Endothelial cell of umbilical vein (primary cell): ENCODE data around the gene RAB7B.

Experiments
- EZH2 ChIP-seq: IDR thresholded peaks from 2 replicates; pipeline ENCODE4 v1.6.1; 2012; ENCODE audit warnings: borderline replicate concordance, low read depth, mild to moderate bottlenecking, moderate library complexity, low read length, inconsistent platforms; ENCODE audit not compliant: severe bottlenecking
- FOS ChIP-seq: IDR thresholded peaks from 2 replicates; pipeline ENCODE4 v1.6.1; 2011; ENCODE audit warnings: mild to moderate bottlenecking, low read length, moderate library complexity, borderline replicate concordance; ENCODE audit not compliant: insufficient read depth
- GATA2 ChIP-seq: IDR thresholded peaks from 2 replicates; pipeline ENCODE4 v1.7.0; 2011; ENCODE audit warnings: low read depth, mild to moderate bottlenecking, moderate library complexity, mixed read lengths, low read length; ENCODE audit not compliant: insufficient read length, insufficient read depth
- JUN ChIP-seq: IDR thresholded peaks from 2 replicates; pipeline ENCODE4 v1.6.1; 2011; ENCODE audit warnings: borderline replicate concordance, low read depth; ENCODE audit not compliant: insufficient read length, insufficient read depth
- POLR2A ChIP-seq: IDR thresholded peaks from 2 replicates; pipeline ENCODE4 v1.6.1; 2012; ENCODE audit warnings: low read depth, mild to moderate bottlenecking, control low read depth, low read length
- POLR2AphosphoS5 ChIP-seq: IDR thresholded peaks from 2 replicates; pipeline ENCODE4 v1.6.1; 2012; ENCODE audit warnings: low read depth, mild to moderate bottlenecking, control low read depth, low read length, moderate library complexity; ENCODE audit not compliant: insufficient read depth
- TF ChIP-seq, protein P1 (sequence below), 2 donors: IDR thresholded peaks; 1 replicate in 1 of 2; 2 replicates in 1 of 2; pipeline ENCODE4 v1.5.1; 2011; ENCODE audit warnings: low read length in 2 of 2, mild to moderate bottlenecking in 2 of 2, moderate library complexity in 2 of 2, control low read depth in 1 of 2, inconsistent platforms in 1 of 2, low read depth in 1 of 2; ENCODE audit not compliant: insufficient read depth in 1 of 2; ENCODE audit errors: extremely low read depth in 1 of 2
- TF ChIP-seq, protein P2 (sequence below): IDR thresholded peaks from 2 replicates; pipeline ENCODE4 v1.6.1; 2011; ENCODE audit not compliant: insufficient read depth, insufficient read length

DNA sequence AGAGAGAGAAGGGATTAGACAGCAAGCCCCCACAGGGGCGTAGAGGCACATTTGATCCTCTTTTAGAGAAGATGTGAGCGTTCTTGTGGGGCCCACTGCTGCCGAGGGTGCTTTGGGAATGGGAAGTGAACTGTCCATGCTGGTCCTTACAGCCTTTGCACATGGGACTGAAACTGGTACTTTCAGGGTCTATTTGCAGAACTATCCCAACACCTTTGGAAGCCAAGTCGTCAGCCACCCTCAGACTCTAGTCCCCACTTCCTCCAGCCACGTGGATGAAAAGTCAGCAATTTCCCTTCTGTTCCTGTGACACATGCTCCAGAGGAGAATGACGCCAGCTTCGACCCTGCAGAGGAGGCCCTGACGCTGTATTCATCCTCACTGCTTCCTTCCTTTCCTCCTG lies 2.6 kb upstream of the RAB7B start:
- no peak for TF ChIP-seq POLR2A
- TF ChIP-seq, protein P1, sequence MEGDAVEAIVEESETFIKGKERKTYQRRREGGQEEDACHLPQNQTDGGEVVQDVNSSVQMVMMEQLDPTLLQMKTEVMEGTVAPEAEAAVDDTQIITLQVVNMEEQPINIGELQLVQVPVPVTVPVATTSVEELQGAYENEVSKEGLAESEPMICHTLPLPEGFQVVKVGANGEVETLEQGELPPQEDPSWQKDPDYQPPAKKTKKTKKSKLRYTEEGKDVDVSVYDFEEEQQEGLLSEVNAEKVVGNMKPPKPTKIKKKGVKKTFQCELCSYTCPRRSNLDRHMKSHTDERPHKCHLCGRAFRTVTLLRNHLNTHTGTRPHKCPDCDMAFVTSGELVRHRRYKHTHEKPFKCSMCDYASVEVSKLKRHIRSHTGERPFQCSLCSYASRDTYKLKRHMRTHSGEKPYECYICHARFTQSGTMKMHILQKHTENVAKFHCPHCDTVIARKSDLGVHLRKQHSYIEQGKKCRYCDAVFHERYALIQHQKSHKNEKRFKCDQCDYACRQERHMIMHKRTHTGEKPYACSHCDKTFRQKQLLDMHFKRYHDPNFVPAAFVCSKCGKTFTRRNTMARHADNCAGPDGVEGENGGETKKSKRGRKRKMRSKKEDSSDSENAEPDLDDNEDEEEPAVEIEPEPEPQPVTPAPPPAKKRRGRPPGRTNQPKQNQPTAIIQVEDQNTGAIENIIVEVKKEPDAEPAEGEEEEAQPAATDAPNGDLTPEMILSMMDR (IDR thresholded peaks at IDR 0.05; ENCODE audit: extremely low read depth in 1 of 2, insufficient read depth in 1 of 2, low read depth in 1 of 2, low read length in 2 of 2): no peak
- TF ChIP-seq EZH2: no peak
- TF ChIP-seq JUN: no peak
- TF ChIP-seq, protein P2, sequence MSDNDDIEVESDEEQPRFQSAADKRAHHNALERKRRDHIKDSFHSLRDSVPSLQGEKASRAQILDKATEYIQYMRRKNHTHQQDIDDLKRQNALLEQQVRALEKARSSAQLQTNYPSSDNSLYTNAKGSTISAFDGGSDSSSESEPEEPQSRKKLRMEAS: no peak
- no peak for TF ChIP-seq FOS
- no peak for TF ChIP-seq POLR2AphosphoS5
- TF ChIP-seq GATA2: no peak
